Measurements from ENCODE around the gene SBF2.

The SBF2 gene

GRCh38 chr11:10308201-10308954, 14.4 kb upstream of the SBF2 start:
- H3K27me3 ChIP-seq (ENCODE audit: insufficient read depth, low read length) = no peaks in the 10 kb centered on the region
- H3K4me2 ChIP-seq (ENCODE audit: low read length) = peak overlapping the region; percentile 85
- H3K9me2 ChIP-seq (ENCODE audit: low read depth, low read length) = no peaks in the 10 kb centered on the region
- peak overlapping the region; percentile 72 for H3K4me3 ChIP-seq (ENCODE audit: low read depth, low read length, poor library complexity, severe bottlenecking)
- H3K27ac ChIP-seq (ENCODE audit: low read depth, low read length, poor library complexity, severe bottlenecking) = peak overlapping the region; percentile 98
- peaks cover 4% of the 10 kb centered on the region; the same call in 1 of the 2 replicates for H3K36me3 ChIP-seq (ENCODE audit: insufficient read depth, low read length)
- H2AFZ ChIP-seq (ENCODE audit: low read length) = no peak overlapping the region
- no peaks in the 10 kb centered on the region for H3K79me2 ChIP-seq (ENCODE audit: insufficient read depth, low read length)
- no peaks in the 10 kb centered on the region for H4K20me1 ChIP-seq (ENCODE audit: insufficient read depth, low read length)
- peak overlapping the region; percentile 83 for H3K9ac ChIP-seq (ENCODE audit: low read length)
- TF ChIP-seq CTCF (IDR thresholded peaks at IDR 0.05; ENCODE audit: low read length) = no peak
- no peak for TF ChIP-seq EZH2 (IDR thresholded peaks at IDR 0.05; ENCODE audit: borderline replicate concordance, low read length)
- H3K4me1 ChIP-seq (ENCODE audit: insufficient read depth, low read length, severe bottlenecking) = peaks cover 81% of the 10 kb centered on the region
- H3K9me3 ChIP-seq (ENCODE audit: low read length) = 0 out of 2 replicates have a peak, but pooled peaks cover 9% of the 10 kb centered on the region
- peaks cover 11% of the 10 kb centered on the region for H3F3A ChIP-seq (ENCODE audit: insufficient read depth, low read length)

GRCh38 chr11:10307400-10308200, 13.6 kb upstream of the SBF2 start:
- Histone ChIP-seq H3K4me3 (ENCODE audit: low read depth, low read length, poor library complexity, severe bottlenecking) (peak overlapping the region; percentile 72), H3F3A (ENCODE audit: insufficient read depth, low read length) (peaks cover 11% of the 10 kb centered on the region), H3K27ac (ENCODE audit: low read depth, low read length, poor library complexity, severe bottlenecking) (peak overlapping the region; percentile 98), H3K4me2 (ENCODE audit: low read length) (peak overlapping the region; percentile 85), H3K9me3 (ENCODE audit: low read length) (0 out of 2 replicates have a peak, but pooled peaks cover 9% of the 10 kb centered on the region), H3K4me1 (ENCODE audit: insufficient read depth, low read length, severe bottlenecking) (peaks cover 88% of the 10 kb centered on the region), H3K79me2 (ENCODE audit: insufficient read depth, low read length) (no peaks in the 10 kb centered on the region), H3K27me3 (ENCODE audit: insufficient read depth, low read length) (no peaks in the 10 kb centered on the region), H3K9me2 (ENCODE audit: low read depth, low read length) (no peaks in the 10 kb centered on the region), H4K20me1 (ENCODE audit: insufficient read depth, low read length) (no peaks in the 10 kb centered on the region), H2AFZ (ENCODE audit: low read length) (no peak overlapping the region), H3K36me3 (ENCODE audit: insufficient read depth, low read length) (peaks cover 4% of the 10 kb centered on the region; the same call in 1 of the 2 replicates), H3K9ac (ENCODE audit: low read length) (peak overlapping the region; percentile 83)
- peak; percentile 99 for TF ChIP-seq CTCF (IDR thresholded peaks at IDR 0.05; ENCODE audit: low read length)
- no peak for TF ChIP-seq EZH2 (IDR thresholded peaks at IDR 0.05; ENCODE audit: borderline replicate concordance, low read length)

GRCh38 chr11:10307022-10307399, 13.0 kb upstream of the SBF2 start:
- H3K4me3 ChIP-seq (ENCODE audit: low read depth, low read length, poor library complexity, severe bottlenecking) = peak overlapping the region; percentile 72
- 0 out of 2 replicates have a peak, but pooled peaks cover 6% of the 10 kb centered on the region for H3K9me3 ChIP-seq (ENCODE audit: low read length)
- H3K79me2 ChIP-seq (ENCODE audit: insufficient read depth, low read length) = no peaks in the 10 kb centered on the region
- H4K20me1 ChIP-seq (ENCODE audit: insufficient read depth, low read length) = no peaks in the 10 kb centered on the region
- H3K27me3 ChIP-seq (ENCODE audit: insufficient read depth, low read length) = no peaks in the 10 kb centered on the region
- H3K4me2 ChIP-seq (ENCODE audit: low read length) = peak overlapping the region; percentile 85
- peak overlapping the region; percentile 98 for H3K27ac ChIP-seq (ENCODE audit: low read depth, low read length, poor library complexity, severe bottlenecking)
- peaks cover 94% of the 10 kb centered on the region for H3K4me1 ChIP-seq (ENCODE audit: insufficient read depth, low read length, severe bottlenecking)
- H3F3A ChIP-seq (ENCODE audit: insufficient read depth, low read length) = peaks cover 11% of the 10 kb centered on the region
- peak overlapping the region; percentile 83 for H3K9ac ChIP-seq (ENCODE audit: low read length)
- H3K36me3 ChIP-seq (ENCODE audit: insufficient read depth, low read length) = peaks cover 4% of the 10 kb centered on the region; the same call in 1 of the 2 replicates
- H2AFZ ChIP-seq (ENCODE audit: low read length) = no peak overlapping the region
- H3K9me2 ChIP-seq (ENCODE audit: low read depth, low read length) = no peaks in the 10 kb centered on the region
- TF ChIP-seq CTCF (IDR thresholded peaks at IDR 0.05; ENCODE audit: low read length) = no peak
- no peak for TF ChIP-seq EZH2 (IDR thresholded peaks at IDR 0.05; ENCODE audit: borderline replicate concordance, low read length)

All from OCI-LY1 (cell line).